DOHH2 (cell line): ENCODE measurements around the gene CHRDL2.

Source experiments
- H3F3A ChIP-seq: fragments of 200-600 bp; sonication (generic), shearing (Covaris generic); 2 replicates; pipeline ENCODE4 v1.6.0; 2016; ENCODE audit warnings: antibody characterized with exemption, mild to moderate bottlenecking; ENCODE audit not compliant: control insufficient read depth, insufficient read depth
- H3K27ac ChIP-seq: fragments of 200-600 bp; sonication (generic); 2 replicates; pipeline ENCODE4 v1.5.1; 2014; ENCODE audit warnings: low read depth, mild to moderate bottlenecking, low read length, moderate library complexity
- H3K27me3 ChIP-seq: fragments of 200-600 bp; sonication (generic); 2 replicates; pipeline ENCODE4 v1.6.1; 2014; ENCODE audit warnings: mild to moderate bottlenecking, low read length, mixed read lengths; ENCODE audit not compliant: control insufficient read depth
- H3K36me3 ChIP-seq: fragments of 200-600 bp; sonication (generic); 2 replicates; pipeline ENCODE4 v1.6.1; 2014; ENCODE audit warnings: mild to moderate bottlenecking, low read length, moderate library complexity, mixed read lengths; ENCODE audit not compliant: control insufficient read depth
- H3K4me1 ChIP-seq: fragments of 200-600 bp; sonication (generic); 2 replicates; pipeline ENCODE4 v1.6.1; 2014; ENCODE audit warnings: mild to moderate bottlenecking, low read length, mixed read lengths; ENCODE audit not compliant: control insufficient read depth
- H3K4me2 ChIP-seq: fragments of 200-600 bp; sonication (generic); 2 replicates; pipeline ENCODE4 v1.6.0; 2014; ENCODE audit warnings: mild to moderate bottlenecking, low read length, moderate library complexity
- H3K4me3 ChIP-seq: fragments of 200-600 bp; sonication (generic); 2 replicates; pipeline ENCODE4 v1.5.1; 2014; ENCODE audit warnings: mild to moderate bottlenecking, low read length, mixed read lengths
- H3K79me2 ChIP-seq: fragments of 200-600 bp; sonication (generic); 2 replicates; pipeline ENCODE4 v1.6.1; 2014; ENCODE audit warnings: mild to moderate bottlenecking, low read length, mixed read lengths; ENCODE audit not compliant: control insufficient read depth
- H3K9me2 ChIP-seq: fragments of 200-600 bp; sonication (generic); replicated peaks from 2 replicates; pipeline ENCODE4 v1.6.1; 2014; ENCODE audit warnings: mild to moderate bottlenecking, low read length, mixed read lengths; ENCODE audit not compliant: control insufficient read depth
- H3K9me3 ChIP-seq: fragments of 200-600 bp; sonication (generic); 2 replicates; pipeline ENCODE4 v1.6.1; 2014; ENCODE audit warnings: antibody characterized with exemption, low read length, mixed read lengths; ENCODE audit not compliant: control insufficient read depth, insufficient read depth
- H4K20me1 ChIP-seq: fragments of 200-600 bp; sonication (generic); 2 replicates; pipeline ENCODE4 v1.6.0; 2014; ENCODE audit warnings: low read depth, mild to moderate bottlenecking, antibody characterized with exemption, low read length, moderate library complexity; ENCODE audit not compliant: control insufficient read depth, insufficient read depth
- EZH2phosphoT487 ChIP-seq: fragments of 200-600 bp; sonication (generic); IDR thresholded peaks from 2 replicates; pipeline ENCODE4 v1.6.1; 2017; ENCODE audit warnings: borderline replicate concordance, mild to moderate bottlenecking, antibody characterized with exemption, low read length, moderate library complexity, mixed read lengths
- TF ChIP-seq, protein P1 (sequence below): fragments of 200-600 bp; sonication (generic); IDR thresholded peaks from one replicate; pipeline ENCODE4 v1.5.1; 2014; ENCODE audit warnings: antibody characterized with exemption, mild to moderate bottlenecking, low read depth, low read length; ENCODE audit not compliant: poor library complexity, severe bottlenecking

The CHRDL2 gene

GRCh38 chr11:74739546-74740270, 8.5 kb upstream of the CHRDL2 start:
- Histone ChIP-seq H3K4me1 (no peaks in the 10 kb centered on the region), H3K27me3 (peaks cover 15% of the 10 kb centered on the region), H3K4me2 (no peak overlapping the region), H3K4me3 (no peak overlapping the region), H3K79me2 (no peaks in the 10 kb centered on the region), H3K27ac (no peak overlapping the region), H3K36me3 (no peaks in the 10 kb centered on the region), H3K9me2 (no peaks in the 10 kb centered on the region), H3F3A (no peaks in the 10 kb centered on the region), H3K9me3 (no peaks in the 10 kb centered on the region), H4K20me1 (no peaks in the 10 kb centered on the region)
- no peak for TF ChIP-seq EZH2phosphoT487
- TF ChIP-seq, protein P1, sequence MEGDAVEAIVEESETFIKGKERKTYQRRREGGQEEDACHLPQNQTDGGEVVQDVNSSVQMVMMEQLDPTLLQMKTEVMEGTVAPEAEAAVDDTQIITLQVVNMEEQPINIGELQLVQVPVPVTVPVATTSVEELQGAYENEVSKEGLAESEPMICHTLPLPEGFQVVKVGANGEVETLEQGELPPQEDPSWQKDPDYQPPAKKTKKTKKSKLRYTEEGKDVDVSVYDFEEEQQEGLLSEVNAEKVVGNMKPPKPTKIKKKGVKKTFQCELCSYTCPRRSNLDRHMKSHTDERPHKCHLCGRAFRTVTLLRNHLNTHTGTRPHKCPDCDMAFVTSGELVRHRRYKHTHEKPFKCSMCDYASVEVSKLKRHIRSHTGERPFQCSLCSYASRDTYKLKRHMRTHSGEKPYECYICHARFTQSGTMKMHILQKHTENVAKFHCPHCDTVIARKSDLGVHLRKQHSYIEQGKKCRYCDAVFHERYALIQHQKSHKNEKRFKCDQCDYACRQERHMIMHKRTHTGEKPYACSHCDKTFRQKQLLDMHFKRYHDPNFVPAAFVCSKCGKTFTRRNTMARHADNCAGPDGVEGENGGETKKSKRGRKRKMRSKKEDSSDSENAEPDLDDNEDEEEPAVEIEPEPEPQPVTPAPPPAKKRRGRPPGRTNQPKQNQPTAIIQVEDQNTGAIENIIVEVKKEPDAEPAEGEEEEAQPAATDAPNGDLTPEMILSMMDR = peak; percentile 96

GRCh38 chr11:74736031-74736430, 4.8 kb upstream of the CHRDL2 start:
- Histone ChIP-seq H3F3A (no peaks in the 10 kb centered on the region), H3K27ac (no peak overlapping the region), H3K36me3 (no peaks in the 10 kb centered on the region), H3K79me2 (no peaks in the 10 kb centered on the region), H3K9me2 (no peaks in the 10 kb centered on the region), H3K4me2 (no peak overlapping the region), H4K20me1 (no peaks in the 10 kb centered on the region), H3K27me3 (peaks cover 24% of the 10 kb centered on the region), H3K9me3 (no peaks in the 10 kb centered on the region), H3K4me1 (no peaks in the 10 kb centered on the region), H3K4me3 (no peak overlapping the region)
- TF ChIP-seq, protein P1 = no peak
- no peak for TF ChIP-seq EZH2phosphoT487

DNA sequence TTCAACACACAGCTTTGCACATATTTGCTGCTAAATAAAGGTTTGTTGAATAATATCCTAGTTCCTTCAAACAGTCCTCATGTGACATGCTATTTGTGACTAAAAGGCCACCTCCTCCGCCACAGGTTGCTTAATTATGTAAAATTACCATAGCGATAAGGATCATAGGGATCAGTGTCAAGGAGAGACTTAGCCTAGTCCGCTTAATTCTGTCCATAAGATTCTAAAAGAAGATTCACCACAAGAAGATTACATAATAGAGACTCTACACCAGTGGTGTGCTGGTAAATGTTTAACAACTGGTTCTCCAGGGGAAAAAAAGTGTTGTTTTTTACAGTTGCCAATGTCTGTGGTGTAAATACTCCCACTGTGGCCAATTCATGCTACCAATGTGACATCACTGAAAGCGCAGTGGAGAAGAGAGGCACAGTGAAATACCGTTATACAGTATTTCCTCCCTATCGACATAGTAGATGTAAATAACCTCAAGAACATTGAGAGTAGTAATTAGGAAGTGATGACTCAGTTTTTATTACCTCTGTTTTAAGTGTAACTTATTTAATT, 4.2 kb upstream of the CHRDL2 start:
- Histone ChIP-seq H3F3A (no peaks in the 10 kb centered on the region), H4K20me1 (no peaks in the 10 kb centered on the region), H3K27ac (no peak overlapping the region), H3K27me3 (peaks cover 24% of the 10 kb centered on the region), H3K9me3 (no peaks in the 10 kb centered on the region), H3K4me3 (no peak overlapping the region), H3K36me3 (no peaks in the 10 kb centered on the region), H3K79me2 (no peaks in the 10 kb centered on the region), H3K9me2 (no peaks in the 10 kb centered on the region), H3K4me2 (no peak overlapping the region), H3K4me1 (no peaks in the 10 kb centered on the region)
- TF ChIP-seq, protein P1 = no peak
- no peak for TF ChIP-seq EZH2phosphoT487
